ENCODE measurements around the gene MYL7. TPM values are rescaled to one million over a fixed set of nuclear protein-coding genes. Genes with fewer than 3 reads are reported as not detected.

MYL7 gene
- total and polyA plus RNA-seq, 2 of the 4 experiments (the other 2 are of a cell fraction), result 0.24 TPM; not detected in 1

- no peak overlapping the region for H2AK9ac ChIP-seq (replicated peaks; ENCODE audit: low read depth, low read length, poor library complexity)
- peaks cover 4% of the 10 kb centered on the region for H3K9me3 ChIP-seq (ENCODE audit: control insufficient read depth, insufficient read depth, low read length)
- H2BK20ac ChIP-seq (ENCODE audit: low read depth, low read length), result no peak overlapping the region
- no peak overlapping the region for H3K27ac ChIP-seq (ENCODE audit: insufficient read depth, low read length)
- no peak for ATAC-seq (ENCODE audit: low read depth)
- peaks cover 6% of the 10 kb centered on the region for H3K4me1 ChIP-seq (ENCODE audit: control insufficient read depth, insufficient read depth, low read length)
- no peak overlapping the region for H4K8ac ChIP-seq (ENCODE audit: low read depth in 2 of 2, low read length in 2 of 2)
- no peak overlapping the region for H3K4me2 ChIP-seq (ENCODE audit: low read depth, low read length)
- no peak overlapping the region for H3K4me3 ChIP-seq (ENCODE audit: insufficient read depth, low read depth, low read length)
- peaks cover 17 to 35% of the 10 kb centered on the region in 2 experiments for H3K79me1 ChIP-seq (ENCODE audit: low read depth in 1 of 2, low read length in 2 of 2)
- no peak overlapping the region for H3K9ac ChIP-seq (ENCODE audit: low read depth, low read length)
- H2AK5ac ChIP-seq (ENCODE audit: low read depth, low read length), result no peak overlapping the region
- no peak overlapping the region for H4K5ac ChIP-seq (ENCODE audit: low read depth, low read length)
- TF ChIP-seq ELK1 (IDR thresholded peaks at IDR 0.05; ENCODE audit: borderline replicate concordance, low read depth, low read length) (no peak), POLR2A (IDR thresholded peaks at IDR 0.05; ENCODE audit: low read depth, low read length) (no peak)
- intact Hi-C loops (cut with micrococcal nuclease) (no loop called here), dilution Hi-C loops (cut with HindIII; ENCODE audit: low sequenced_read_pairs, unreplicated experiment) (no loop called here), in situ Hi-C loops (cut with MboI; ENCODE audit: low sequenced_read_pairs) (loop anchor here (10.0 kb wide), 1 partner anchor 70 kb away; no protein-coding TSS in a partner anchor)
- H3K56ac ChIP-seq (ENCODE audit: extremely low read depth, insufficient read depth, low read length), result no peak overlapping the region
- DNase-seq, result no peak
- H3K23ac ChIP-seq (ENCODE audit: low read depth, low read length), result no peak overlapping the region
- no peak overlapping the region for H2BK15ac ChIP-seq (ENCODE audit: low read depth, low read length)
- no peaks in the 10 kb centered on the region for H3K27me3 ChIP-seq (ENCODE audit: control insufficient read depth, insufficient read depth, low read length)
- no peak overlapping the region for H2AFZ ChIP-seq (replicated peaks; ENCODE audit: low read length, poor library complexity)
- 100% methylated on average over 2 of the region's 6 CpGs; no CpG with 5 or more reads in 1 of the 2 experiments for WGBS, 2 experiments (ENCODE audit: extremely low coverage in 2 of 2, insufficient read length in 1 of 2)
- H3K14ac ChIP-seq (replicated peaks; ENCODE audit: low read depth, low read length), result no peak overlapping the region
- H4K20me1 ChIP-seq (ENCODE audit: insufficient read depth, low read length), result no peaks in the 10 kb centered on the region
- no peak overlapping the region for H4K91ac ChIP-seq (ENCODE audit: insufficient read depth, low read depth, low read length)
- no peak overlapping the region for H2BK120ac ChIP-seq (ENCODE audit: low read depth, low read length)
- H3K36me3 ChIP-seq (ENCODE audit: control insufficient read depth, insufficient read depth, low read length), result peaks cover 9% of the 10 kb centered on the region; the same call in 1 of the 2 replicates
- ChIA-PET POLR2A (ENCODE audit: unreplicated experiment) (no interaction called here), CTCF (no interaction called here)
- BruUV-seq (replicated peaks), result no TSS peak
- H2BK5ac ChIP-seq (ENCODE audit: low read depth, low read length, poor library complexity, severe bottlenecking), result no peak overlapping the region
- H3K9me1 ChIP-seq (ENCODE audit: insufficient read depth, low read length), result peaks cover 8% of the 10 kb centered on the region
- no peak overlapping the region for H3K18ac ChIP-seq (ENCODE audit: low read depth, low read length)
- H3K4ac ChIP-seq (ENCODE audit: low read depth, low read length), result no peak overlapping the region
These were observed 16.3 kb downstream of the MYL7 start for GRCh38 chr7:44124822-44125202.
